GM12801 (cell line): ENCODE data around the gene PELI2.

Source experiments
- CTCF ChIP-seq: IDR thresholded peaks from one replicate; pipeline ENCODE4 v1.5.1; 2011; ENCODE audit warnings: control low read depth; ENCODE audit not compliant: insufficient read length; ENCODE audit errors: extremely low read depth

PELI2 gene

GRCh38 chr14:56292970-56293369, 174.8 kb downstream of the PELI2 start:
- no peak for TF ChIP-seq CTCF

GRCh38 chr14:56293506-56293905, 175.3 kb downstream of the PELI2 start:
- no peak for TF ChIP-seq CTCF

- no peak for TF ChIP-seq CTCF
Observed at GRCh38 chr14:56294128-56294527, 175.9 kb downstream of the PELI2 start.

GRCh38 chr14:56295743-56296142, 177.5 kb downstream of the PELI2 start:
- no peak for TF ChIP-seq CTCF

GRCh38 chr14:56297449-56297848, 179.2 kb downstream of the PELI2 start:
- no peak for TF ChIP-seq CTCF

GRCh38 chr14:56299306-56299984, 181.2 kb downstream of the PELI2 start:
- TF ChIP-seq CTCF: no peak

GRCh38 chr14:56300495-56300894, 182.3 kb downstream of the PELI2 start:
- TF ChIP-seq CTCF: no peak
